Right lobe of liver (tissue), 6 donors: Measurements from ENCODE around the gene ZBTB47. TPM values are rescaled to one million over a fixed set of nuclear protein-coding genes. Genes with fewer than 3 reads are reported as not detected.
A peak's percentile ranks its signal among the peaks of the same experiment; 100 is the strongest.

ENCODE experiments used
- ATAC-seq, 4 donors: fragments of 200-7000 bp; cut with Tn5 transposase; one replicate each; pipeline ENCODE4 v1.9.1; 2020; ENCODE audit warnings: mild to moderate bottlenecking in 4 of 4, moderate library complexity in 4 of 4
- DNase-seq, 3 donors: peaks; one replicate each; pipeline ENCODE4 v3.0.0-alpha.2; 2020
- H3K27ac ChIP-seq, 3 donors: fragments of 200-600 bp; one replicate each; pipeline ENCODE4 v1.8.0; 2022
- H3K27me3 ChIP-seq, 2 donors: fragments of 200-600 bp; one replicate each; pipeline ENCODE4 v1.8.0; 2022
- H3K36me3 ChIP-seq, 4 donors: fragments of 200-600 bp; sonication (generic) in 1 of 4; one replicate each; pipeline versions ENCODE4 v1.5.1 to v1.8.0; 2017 to 2022; ENCODE audit warnings: control low read depth in 1 of 4
- H3K4me1 ChIP-seq, 4 donors: fragments of 200-600 bp; sonication (generic) in 1 of 4; one replicate each; pipeline versions ENCODE4 v1.5.1 to v1.8.0; 2017 to 2022; ENCODE audit warnings: control low read depth in 1 of 4
- H3K4me3 ChIP-seq, 3 donors: fragments of 200-600 bp; one replicate each; pipeline ENCODE4 v1.8.0; 2022
- H3K9me3 ChIP-seq, 4 donors: fragments of 200-600 bp; sonication (generic) in 1 of 4; one replicate each; pipeline versions ENCODE4 v1.5.1 to v1.8.0; 2017 to 2022; ENCODE audit warnings: control low read depth in 1 of 4
- POLR2A ChIP-seq: fragments of 450-650 bp; IDR thresholded peaks from one replicate; pipeline ENCODE4 v1.6.1; 2017; ENCODE audit warnings: antibody characterized with exemption, mild to moderate bottlenecking
- WGBS: methylation state at CpG from one replicate; pipeline ENCODE4 v1.1.6; 2018; ENCODE audit warnings: low coverage, low lambda C conversion rate; ENCODE audit not compliant: insufficient coverage; ENCODE audit errors: missing lambda C conversion rate; 5-methylcytosine and 5-hydroxymethylcytosine counted together
- intact Hi-C, 2 donors: fragments of 100-400 bp; cut with DNase I; formaldehyde crosslinking; loops; one replicate each; pipeline versions ENCODE4 v1.11.2 to v1.14.1; 2022
- total RNA-seq, 6 experiments: library from RNA; depleted of rRNA in 2 of 6; stranded (reverse); fragments of >200 nt in 2 of 6; fragmentation: NEBNext Ultra II Directional in 3 of 6; extraction: Animal tissue kit (Norgen Biotek cat#: 25700) in 3 of 6; gene quantifications; one replicate each; pipeline versions ENCODE4 v1.1.0 to v1.2.4, GENCODE V29; 2016 to 2023
- TF ChIP-seq, protein P1 (sequence below), 4 donors: fragments of 200-600 bp in 3 of 4; fragments of 450-650 bp in 1 of 4; IDR thresholded peaks; one replicate each; pipeline versions ENCODE4 v1.5.1 to v1.8.0; 2016 to 2022; ENCODE audit warnings: antibody characterized with exemption in 4 of 4, mild to moderate bottlenecking in 2 of 4
- donor health status: DM: no; HTN: yes; CAD: no.
- donor health status: DM: no; HTN: no; CAD: no.
- donor health status: DM: no; HTN: no; CAD: no.
- donor health status: DM: no; HTN: yes; CAD: no.
- donor health status: DM: no; HTN: yes; CAD: no.

Gene ZBTB47
- total RNA-seq, 6 experiments from 2014 or later: 2.2 to 8.9 (median 4.9) TPM

DNA sequence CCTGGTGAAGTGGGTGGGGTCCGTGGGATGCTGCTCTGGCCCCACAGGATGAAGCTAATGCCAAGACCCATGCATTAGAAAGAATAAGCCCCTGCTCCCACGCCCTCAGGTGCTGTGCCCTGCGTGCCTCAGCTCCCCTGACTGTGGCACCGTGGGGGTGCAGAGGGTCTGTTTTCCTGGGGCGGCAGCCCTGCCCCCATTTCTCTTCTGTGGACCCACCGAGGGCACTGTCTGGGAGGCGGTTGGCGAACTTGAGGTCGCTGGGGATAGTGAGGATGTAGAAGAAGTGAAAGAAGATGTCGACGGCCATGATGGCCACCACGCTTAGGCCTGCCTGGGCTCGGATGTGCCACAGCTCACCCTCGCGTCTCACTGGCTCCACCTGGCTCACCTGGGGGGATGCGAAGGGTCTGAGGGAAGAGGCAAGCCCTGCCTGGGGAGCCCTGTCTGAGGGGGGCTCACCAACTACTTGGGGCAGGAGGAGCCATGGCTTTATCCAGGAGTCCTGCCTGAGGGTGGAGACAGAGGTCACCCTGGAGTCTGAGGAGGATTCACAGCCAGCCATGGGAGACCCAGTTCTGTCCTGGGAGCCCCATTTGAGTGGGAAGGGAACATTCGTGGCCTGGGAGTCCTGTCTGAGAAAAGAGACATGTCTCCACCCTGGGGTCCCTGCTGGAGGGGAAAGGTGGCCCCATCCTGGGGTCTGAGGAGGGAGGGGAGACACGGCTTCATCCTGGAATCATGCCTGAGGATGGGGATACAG is 44.0 kb downstream of the ZBTB47 start:
- intact Hi-C loops: no loop called here
- H3K27ac ChIP-seq: no peak overlapping the region
- TF ChIP-seq, protein P1, sequence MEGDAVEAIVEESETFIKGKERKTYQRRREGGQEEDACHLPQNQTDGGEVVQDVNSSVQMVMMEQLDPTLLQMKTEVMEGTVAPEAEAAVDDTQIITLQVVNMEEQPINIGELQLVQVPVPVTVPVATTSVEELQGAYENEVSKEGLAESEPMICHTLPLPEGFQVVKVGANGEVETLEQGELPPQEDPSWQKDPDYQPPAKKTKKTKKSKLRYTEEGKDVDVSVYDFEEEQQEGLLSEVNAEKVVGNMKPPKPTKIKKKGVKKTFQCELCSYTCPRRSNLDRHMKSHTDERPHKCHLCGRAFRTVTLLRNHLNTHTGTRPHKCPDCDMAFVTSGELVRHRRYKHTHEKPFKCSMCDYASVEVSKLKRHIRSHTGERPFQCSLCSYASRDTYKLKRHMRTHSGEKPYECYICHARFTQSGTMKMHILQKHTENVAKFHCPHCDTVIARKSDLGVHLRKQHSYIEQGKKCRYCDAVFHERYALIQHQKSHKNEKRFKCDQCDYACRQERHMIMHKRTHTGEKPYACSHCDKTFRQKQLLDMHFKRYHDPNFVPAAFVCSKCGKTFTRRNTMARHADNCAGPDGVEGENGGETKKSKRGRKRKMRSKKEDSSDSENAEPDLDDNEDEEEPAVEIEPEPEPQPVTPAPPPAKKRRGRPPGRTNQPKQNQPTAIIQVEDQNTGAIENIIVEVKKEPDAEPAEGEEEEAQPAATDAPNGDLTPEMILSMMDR (IDR thresholded peaks at IDR 0.05): no peak
- no peak for TF ChIP-seq POLR2A
- ATAC-seq: no peak
- H3K27me3 ChIP-seq: no peaks in the 10 kb centered on the region
- H3K4me3 ChIP-seq: no peak overlapping the region
- H3K9me3 ChIP-seq: no peaks in the 10 kb centered on the region
- H3K36me3 ChIP-seq: no peaks in the 10 kb centered on the region
- no peak for DNase-seq
- 65% methylated on average over 5 of the region's 18 CpGs for WGBS
- no peaks in the 10 kb centered on the region for H3K4me1 ChIP-seq

DNA sequence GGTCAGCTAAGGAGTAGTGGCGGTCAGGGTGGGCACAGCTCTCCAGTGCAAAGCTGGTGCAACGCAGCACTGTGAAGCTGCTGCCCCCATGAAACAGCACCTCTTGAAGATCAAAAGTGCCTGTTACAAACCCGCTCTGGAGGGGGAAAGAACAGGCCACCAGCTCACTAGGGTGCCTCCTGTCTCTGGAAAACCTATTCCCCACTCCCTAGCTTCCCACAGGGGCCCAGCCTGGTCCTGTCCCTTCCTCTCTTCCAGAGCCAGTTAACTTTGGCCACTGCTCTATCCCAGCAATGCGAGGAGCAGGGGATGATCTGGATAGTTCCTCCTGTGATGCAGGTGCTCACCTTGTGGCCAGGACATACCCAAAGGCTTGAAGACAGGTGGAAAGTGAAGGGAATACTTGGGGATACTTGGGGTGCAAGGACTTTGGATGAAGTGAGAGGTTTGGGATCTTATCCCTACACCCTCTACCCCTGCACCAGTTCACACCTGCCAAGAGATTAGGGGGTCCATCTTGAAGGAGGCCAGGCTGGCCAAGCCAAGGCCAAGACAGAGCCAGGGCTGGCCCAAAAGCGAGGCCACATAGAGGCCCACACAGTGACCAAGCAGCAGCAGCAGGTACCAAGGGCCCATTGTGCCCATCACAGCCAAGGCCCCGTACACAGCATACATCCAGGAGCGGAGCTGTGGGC is 44.9 kb downstream of the ZBTB47 start:
- H3K27ac ChIP-seq: no peak overlapping the region
- no peak overlapping the region for H3K4me3 ChIP-seq
- no peaks in the 10 kb centered on the region for H3K27me3 ChIP-seq
- intact Hi-C loops: no loop called here
- H3K36me3 ChIP-seq: no peaks in the 10 kb centered on the region
- DNase-seq (no peak), ATAC-seq (no peak)
- no peaks in the 10 kb centered on the region for H3K9me3 ChIP-seq
- H3K4me1 ChIP-seq: no peaks in the 10 kb centered on the region
- 100% methylated on average over 1 of the region's 7 CpGs for WGBS
- TF ChIP-seq, protein P1 (IDR thresholded peaks at IDR 0.05): no peak
- no peak for TF ChIP-seq POLR2A

DNA sequence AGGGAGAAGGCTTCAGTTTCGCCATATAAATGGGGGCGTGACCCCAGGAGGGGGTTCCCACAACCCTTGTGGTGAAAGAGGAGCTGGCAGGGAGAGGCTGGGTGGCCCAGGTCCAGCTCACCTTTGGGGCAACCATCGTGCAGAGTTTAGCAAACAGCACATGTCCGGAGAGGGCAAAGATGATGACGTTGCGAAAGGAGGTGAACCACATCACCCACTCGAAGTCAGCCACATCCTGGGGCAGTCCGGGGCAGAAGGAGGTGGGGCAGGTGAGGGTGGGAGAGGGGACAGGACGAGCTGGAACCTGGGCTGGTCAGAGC is 45.4 kb downstream of the ZBTB47 start:
- ATAC-seq (peak; percentile 8 to 50 (median 36)), DNase-seq (no peak)
- H3K9me3 ChIP-seq: no peaks in the 10 kb centered on the region
- H3K27ac ChIP-seq: no peak overlapping the region
- no peak overlapping the region for H3K4me3 ChIP-seq
- no peak for TF ChIP-seq POLR2A
- TF ChIP-seq, protein P1 (IDR thresholded peaks at IDR 0.05): no peak
- no peaks in the 10 kb centered on the region for H3K36me3 ChIP-seq
- no peaks in the 10 kb centered on the region for H3K4me1 ChIP-seq
- intact Hi-C loops: no loop called here
- no peaks in the 10 kb centered on the region for H3K27me3 ChIP-seq
- WGBS: 18% methylated on average over 3 of the region's 9 CpGs

DNA sequence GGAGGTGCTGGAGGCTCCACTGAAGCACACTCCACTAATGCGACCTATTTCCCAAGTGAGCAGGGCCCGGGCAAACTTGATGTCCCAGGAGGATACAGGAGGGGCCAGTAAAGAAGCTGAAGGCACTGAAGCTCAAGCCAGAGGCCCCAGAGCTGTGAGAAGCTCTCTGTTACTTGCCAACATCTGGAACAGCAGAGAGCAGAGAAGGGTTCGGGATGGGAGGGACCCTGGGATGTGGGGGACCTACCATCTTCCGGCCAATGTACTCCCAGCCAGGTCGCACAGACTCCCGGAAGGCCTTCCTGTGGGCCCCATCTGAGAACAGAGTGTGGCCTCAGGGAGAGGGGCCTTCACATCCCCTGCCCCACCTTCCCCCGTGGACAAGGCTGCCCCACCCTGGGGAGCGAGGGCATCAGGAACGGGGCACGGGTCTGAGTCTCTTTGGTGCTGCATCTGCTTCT is 46.0 kb downstream of the ZBTB47 start:
- Histone ChIP-seq H3K4me3 (no peak overlapping the region), H3K36me3 (no peaks in the 10 kb centered on the region), H3K27ac (no peak overlapping the region), H3K4me1 (no peaks in the 10 kb centered on the region), H3K9me3 (no peaks in the 10 kb centered on the region), H3K27me3 (no peaks in the 10 kb centered on the region)
- 80% methylated on average over 2 of the region's 10 CpGs for WGBS
- intact Hi-C loops: no loop called here
- no peak for TF ChIP-seq POLR2A
- TF ChIP-seq, protein P1 (IDR thresholded peaks at IDR 0.05): no peak
- ATAC-seq (no peak), DNase-seq (no peak)
